ENCODE measurements around the gene ANO10.

DNA sequence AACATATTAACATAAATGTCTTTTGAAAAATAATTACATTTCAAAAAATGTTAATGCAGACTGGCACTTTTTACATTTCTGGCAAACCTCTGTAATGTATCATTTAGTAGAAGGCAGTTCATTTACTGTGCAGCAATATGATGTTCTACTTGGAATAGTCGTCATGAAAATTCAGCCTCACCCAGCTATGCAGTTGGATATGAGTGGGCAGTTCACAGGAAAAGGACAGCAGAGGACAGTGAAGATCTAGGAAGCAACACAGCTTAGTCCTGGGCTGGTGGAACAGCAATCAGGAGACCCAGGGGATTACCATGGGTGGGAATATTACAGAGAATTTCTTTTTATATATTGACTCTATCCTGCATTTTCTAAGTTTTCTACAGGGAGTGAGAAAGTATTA lies 63.6 kb downstream of the ANO10 start:
- TF ChIP-seq, protein P1, sequence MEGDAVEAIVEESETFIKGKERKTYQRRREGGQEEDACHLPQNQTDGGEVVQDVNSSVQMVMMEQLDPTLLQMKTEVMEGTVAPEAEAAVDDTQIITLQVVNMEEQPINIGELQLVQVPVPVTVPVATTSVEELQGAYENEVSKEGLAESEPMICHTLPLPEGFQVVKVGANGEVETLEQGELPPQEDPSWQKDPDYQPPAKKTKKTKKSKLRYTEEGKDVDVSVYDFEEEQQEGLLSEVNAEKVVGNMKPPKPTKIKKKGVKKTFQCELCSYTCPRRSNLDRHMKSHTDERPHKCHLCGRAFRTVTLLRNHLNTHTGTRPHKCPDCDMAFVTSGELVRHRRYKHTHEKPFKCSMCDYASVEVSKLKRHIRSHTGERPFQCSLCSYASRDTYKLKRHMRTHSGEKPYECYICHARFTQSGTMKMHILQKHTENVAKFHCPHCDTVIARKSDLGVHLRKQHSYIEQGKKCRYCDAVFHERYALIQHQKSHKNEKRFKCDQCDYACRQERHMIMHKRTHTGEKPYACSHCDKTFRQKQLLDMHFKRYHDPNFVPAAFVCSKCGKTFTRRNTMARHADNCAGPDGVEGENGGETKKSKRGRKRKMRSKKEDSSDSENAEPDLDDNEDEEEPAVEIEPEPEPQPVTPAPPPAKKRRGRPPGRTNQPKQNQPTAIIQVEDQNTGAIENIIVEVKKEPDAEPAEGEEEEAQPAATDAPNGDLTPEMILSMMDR (IDR thresholded peaks at IDR 0.05; ENCODE audit: insufficient read depth, low read depth, low read length), result no peak
- no peak for TF ChIP-seq EZH2 (IDR thresholded peaks at IDR 0.05; ENCODE audit: insufficient read depth, low read length)
